OCI-LY7 (cell line): ENCODE measurements around the gene ICA1L. TPM values are rescaled to one million over a fixed set of nuclear protein-coding genes. Genes with fewer than 3 reads are reported as not detected.

Experiments
- BruUV-seq: library from RNA; stranded (reverse); fragments of 400-500 nt; replicated peaks from 2 replicates; lab custom pipeline; 2021; lab: Mats Ljungman, UMichigan
- CTCF ChIA-PET: fragments of 300-600 bp; sonication (Branson Sonifier 250); formaldehyde crosslinking; loops from one replicate; lab custom pipeline; 2022; ENCODE audit warnings: antibody characterized with exemption; ENCODE audit not compliant: unreplicated experiment; lab: Charles Lee
- POLR2A ChIA-PET: fragments of 300-600 bp; sonication (Branson Sonifier 250); formaldehyde crosslinking; loops from one replicate; lab custom pipeline; 2022; ENCODE audit warnings: antibody characterized with exemption; lab: Charles Lee
- DNase-seq: peaks from one replicate; pipeline ENCODE4 v3.0.0-alpha.2; 2015; ENCODE audit warnings: low spot score
- H2AFZ ChIP-seq: fragments of 200-600 bp; sonication (generic), shearing (Covaris generic); 2 replicates; pipeline ENCODE4 v1.6.1; 2014; ENCODE audit warnings: mild to moderate bottlenecking, antibody characterized with exemption, low read length, moderate library complexity
- H3K27ac ChIP-seq: fragments of 200-600 bp; sonication (generic); 2 replicates; pipeline ENCODE4 v1.5.1; 2014; ENCODE audit warnings: mixed run types, low read depth, mild to moderate bottlenecking, moderate library complexity, low read length, inconsistent platforms; ENCODE audit not compliant: poor library complexity, severe bottlenecking
- H3K36me3 ChIP-seq: fragments of 200-600 bp; sonication (generic); 2 replicates; pipeline ENCODE4 v1.6.1; 2014; ENCODE audit warnings: mild to moderate bottlenecking, antibody characterized with exemption, low read length, moderate library complexity, mixed read lengths; ENCODE audit not compliant: insufficient read depth
- H3K4me1 ChIP-seq: fragments of 200-600 bp; sonication (generic); 2 replicates; pipeline ENCODE4 v1.5.1; 2014; ENCODE audit warnings: mild to moderate bottlenecking, low read length; ENCODE audit not compliant: insufficient read depth, poor library complexity, severe bottlenecking
- H3K4me2 ChIP-seq: fragments of 200-600 bp; sonication (generic); 2 replicates; pipeline ENCODE4 v1.6.1; 2014; ENCODE audit warnings: mild to moderate bottlenecking, low read length
- H3K4me3 ChIP-seq: fragments of 200-600 bp; sonication (generic); 2 replicates; pipeline ENCODE4 v1.5.1; 2014; ENCODE audit warnings: mild to moderate bottlenecking, low read depth, low read length; ENCODE audit not compliant: poor library complexity, severe bottlenecking
- H3K79me2 ChIP-seq: fragments of 200-600 bp; sonication (generic); 2 replicates; pipeline ENCODE4 v1.6.1; 2016; ENCODE audit warnings: low read depth, mild to moderate bottlenecking, low read length, moderate library complexity, mixed read lengths; ENCODE audit not compliant: insufficient read depth
- H3K9me2 ChIP-seq: fragments of 200-600 bp; sonication (generic); 2 replicates; pipeline ENCODE4 v1.6.1; 2016; ENCODE audit warnings: mild to moderate bottlenecking, low read length, mixed read lengths; ENCODE audit not compliant: insufficient read depth
- H3K9me3 ChIP-seq: fragments of 200-600 bp; sonication (generic); 2 replicates; pipeline ENCODE4 v1.6.1; 2014; ENCODE audit warnings: mild to moderate bottlenecking, mixed run types, low read length, mixed read lengths
- H4K20me1 ChIP-seq: fragments of 200-600 bp; sonication (generic); 2 replicates; pipeline ENCODE4 v1.6.1; 2014; ENCODE audit warnings: mild to moderate bottlenecking, antibody characterized with exemption, low read length, moderate library complexity, mixed read lengths; ENCODE audit not compliant: insufficient read depth
- EZH2phosphoT487 ChIP-seq: fragments of 200-600 bp; sonication (generic); IDR thresholded peaks from 2 replicates; pipeline ENCODE4 v1.6.1; 2018; ENCODE audit warnings: low read depth, borderline replicate concordance, mild to moderate bottlenecking, mixed run types, antibody characterized with exemption, low read length, moderate library complexity, mixed read lengths
- intact Hi-C: fragments of 100-400 bp; cut with micrococcal nuclease; formaldehyde crosslinking; loops from one replicate; pipeline ENCODE4 v1.10.0; 2022; ENCODE audit not compliant: unreplicated experiment
- total RNA-seq, 2 experiments: library from RNA; depleted of rRNA in 1 of 2; stranded (reverse); fragments of >200 nt in 1 of 2; shearing (Covaris generic) in 1 of 2; gene quantifications; 2 replicates each; pipeline ENCODE4 v1.2.3, GENCODE V29; 2014 to 2022
- TF ChIP-seq, protein P1 (sequence below): fragments of 200-600 bp; sonication (generic); conservative IDR thresholded peaks from 2 replicates; pipeline ENCODE4 v1.5.1; 2014; ENCODE audit warnings: mild to moderate bottlenecking, antibody characterized with exemption, low read length, moderate library complexity, mixed read lengths

ICA1L gene
- total RNA-seq, 2 experiments from 2014 or later: 5.2 to 11.1 TPM

DNA sequence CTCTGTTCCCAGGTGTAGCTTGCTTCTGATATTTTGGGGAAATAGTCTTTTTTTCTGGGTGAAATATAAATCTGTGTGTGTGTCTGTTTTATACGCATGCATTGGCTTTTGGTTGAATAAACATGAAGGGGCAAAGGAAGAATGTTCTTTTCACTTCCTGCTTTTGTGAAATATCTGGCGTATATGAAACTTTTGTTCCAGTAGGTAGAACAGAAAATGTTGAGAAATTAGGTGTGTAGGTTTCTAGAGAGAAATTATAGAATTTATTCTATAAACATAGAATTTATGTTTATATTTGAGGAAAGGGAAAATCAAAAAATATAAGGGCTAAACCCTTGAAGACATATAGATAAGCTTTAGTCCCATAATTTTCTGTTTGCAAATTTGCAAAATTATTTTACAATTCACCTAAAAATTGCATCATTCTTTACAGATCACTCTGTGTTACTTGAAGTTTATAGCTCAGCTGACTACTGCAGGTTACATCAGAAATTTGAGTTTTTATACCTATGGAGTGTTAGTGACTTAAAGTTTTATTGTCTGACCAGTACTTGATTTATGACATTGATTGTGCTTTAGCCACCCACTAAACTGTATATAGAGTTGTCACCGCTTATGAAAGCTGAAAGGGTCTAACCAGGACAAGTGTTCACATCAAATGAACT is 120.7 kb downstream of the ICA1L start:
- no peaks in the 10 kb centered on the region for H3K9me2 ChIP-seq
- POLR2A ChIA-PET: interaction anchor here (0.5 to 1.9 kb wide), 7 partner anchors 16 to 341 kb away, joined by 3 to 5 read pairs (median 4); partner anchors contain the start of gene FAM117B
- BruUV-seq: no TSS peak
- no peak overlapping the region for H3K4me3 ChIP-seq
- H3K79me2 ChIP-seq: no peaks in the 10 kb centered on the region
- CTCF ChIA-PET: no interaction called here
- peak overlapping the region; percentile 54 for H3K4me2 ChIP-seq
- H2AFZ ChIP-seq: 0 out of 2 replicates have a peak overlapping the region, but pooled peaks have one; percentile 21
- TF ChIP-seq, protein P1, sequence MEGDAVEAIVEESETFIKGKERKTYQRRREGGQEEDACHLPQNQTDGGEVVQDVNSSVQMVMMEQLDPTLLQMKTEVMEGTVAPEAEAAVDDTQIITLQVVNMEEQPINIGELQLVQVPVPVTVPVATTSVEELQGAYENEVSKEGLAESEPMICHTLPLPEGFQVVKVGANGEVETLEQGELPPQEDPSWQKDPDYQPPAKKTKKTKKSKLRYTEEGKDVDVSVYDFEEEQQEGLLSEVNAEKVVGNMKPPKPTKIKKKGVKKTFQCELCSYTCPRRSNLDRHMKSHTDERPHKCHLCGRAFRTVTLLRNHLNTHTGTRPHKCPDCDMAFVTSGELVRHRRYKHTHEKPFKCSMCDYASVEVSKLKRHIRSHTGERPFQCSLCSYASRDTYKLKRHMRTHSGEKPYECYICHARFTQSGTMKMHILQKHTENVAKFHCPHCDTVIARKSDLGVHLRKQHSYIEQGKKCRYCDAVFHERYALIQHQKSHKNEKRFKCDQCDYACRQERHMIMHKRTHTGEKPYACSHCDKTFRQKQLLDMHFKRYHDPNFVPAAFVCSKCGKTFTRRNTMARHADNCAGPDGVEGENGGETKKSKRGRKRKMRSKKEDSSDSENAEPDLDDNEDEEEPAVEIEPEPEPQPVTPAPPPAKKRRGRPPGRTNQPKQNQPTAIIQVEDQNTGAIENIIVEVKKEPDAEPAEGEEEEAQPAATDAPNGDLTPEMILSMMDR: no peak
- TF ChIP-seq EZH2phosphoT487: no peak
- H3K27ac ChIP-seq: peak overlapping the region; percentile 8
- intact Hi-C loops: loop anchor here (2.0 kb wide), 1 partner anchor 114 kb away; no protein-coding TSS in a partner anchor
- H3K4me1 ChIP-seq: peaks cover 12% of the 10 kb centered on the region
- H3K9me3 ChIP-seq: no peaks in the 10 kb centered on the region
- DNase-seq: peak; percentile 38
- H4K20me1 ChIP-seq: no peaks in the 10 kb centered on the region
- H3K36me3 ChIP-seq: no peaks in the 10 kb centered on the region

DNA sequence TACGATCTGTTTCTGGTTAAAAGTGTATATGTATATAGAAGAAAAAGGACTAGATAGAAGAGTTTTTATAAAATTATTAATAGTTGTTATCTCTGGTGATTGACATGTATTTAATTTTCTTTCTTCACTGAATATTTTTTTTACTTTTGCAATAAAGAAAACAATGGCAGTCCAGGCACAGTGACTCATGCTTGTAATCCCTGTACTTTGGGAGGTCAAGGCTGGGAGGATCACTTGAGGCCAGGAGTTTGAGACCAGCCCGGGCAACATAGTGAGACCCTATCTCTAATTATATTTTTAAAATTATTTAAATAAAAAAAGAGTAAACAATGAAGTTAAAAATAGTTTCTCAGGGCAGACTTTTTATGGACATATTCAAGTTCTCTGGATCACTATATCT is 122.1 kb downstream of the ICA1L start:
- no peak for DNase-seq
- no peak for TF ChIP-seq EZH2phosphoT487
- TF ChIP-seq, protein P1: no peak
- no peaks in the 10 kb centered on the region for H4K20me1 ChIP-seq
- no peaks in the 10 kb centered on the region for H3K36me3 ChIP-seq
- no TSS peak for BruUV-seq
- H3K4me3 ChIP-seq: no peak overlapping the region
- intact Hi-C loops: no loop called here
- ChIA-PET CTCF (no interaction called here), POLR2A (interaction anchor here (0.6 to 1.0 kb wide), 3 partner anchors 11 to 1611 kb away, joined by 3 to 5 read pairs (median 4); no protein-coding TSS in a partner anchor)
- 0 out of 2 replicates have a peak, but pooled peaks cover under 1% of the 10 kb centered on the region for H3K9me3 ChIP-seq
- H3K27ac ChIP-seq: no peak overlapping the region
- peaks cover 12% of the 10 kb centered on the region for H3K4me1 ChIP-seq
- H3K4me2 ChIP-seq: no peak overlapping the region
- H2AFZ ChIP-seq: no peak overlapping the region
- H3K9me2 ChIP-seq: no peaks in the 10 kb centered on the region
- no peaks in the 10 kb centered on the region for H3K79me2 ChIP-seq

DNA sequence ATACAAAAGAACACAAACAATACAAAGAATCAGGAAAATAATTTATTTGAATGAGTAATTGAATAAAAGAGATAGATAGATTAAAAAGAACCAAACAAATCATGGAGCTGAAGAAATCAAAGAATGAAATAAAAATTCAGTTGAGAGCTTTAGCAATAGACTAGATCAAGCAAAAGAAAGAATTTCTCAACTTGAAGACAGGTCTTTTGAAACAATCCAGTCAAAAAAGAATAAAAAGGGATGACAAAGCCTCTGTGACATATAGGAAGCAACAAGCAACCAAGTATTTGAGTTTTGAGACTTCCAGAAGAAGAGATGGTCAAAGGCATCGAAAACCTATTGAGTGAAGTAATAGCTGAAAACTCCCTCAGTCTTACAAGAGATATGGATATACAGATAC is 128.0 kb downstream of the ICA1L start:
- no peaks in the 10 kb centered on the region for H4K20me1 ChIP-seq
- H3K79me2 ChIP-seq: no peaks in the 10 kb centered on the region
- H3K4me3 ChIP-seq: no peak overlapping the region
- POLR2A ChIA-PET: interaction anchor here (0.7 kb wide), 1 partner anchor 148 kb away, joined by 3 read pairs; no protein-coding TSS in a partner anchor
- DNase-seq: no peak
- no peaks in the 10 kb centered on the region for H3K9me2 ChIP-seq
- intact Hi-C loops: no loop called here
- TF ChIP-seq, protein P1: no peak
- no peak for TF ChIP-seq EZH2phosphoT487
- H3K4me1 ChIP-seq: no peaks in the 10 kb centered on the region
- no peaks in the 10 kb centered on the region for H3K36me3 ChIP-seq
- peaks cover 20% of the 10 kb centered on the region; the same call in 1 of the 2 replicates for H3K9me3 ChIP-seq
- no TSS peak for BruUV-seq
- H3K27ac ChIP-seq: no peak overlapping the region
- CTCF ChIA-PET: no interaction called here
- no peak overlapping the region for H3K4me2 ChIP-seq
- H2AFZ ChIP-seq: no peak overlapping the region
